Measurements from ENCODE around the gene CCND2. TPM values are rescaled to one million over a fixed set of nuclear protein-coding genes. Genes with fewer than 3 reads are reported as not detected.

CCND2 gene
- polyA plus RNA-seq, 1 donor from 2014 or later: 16.9 TPM

DNA sequence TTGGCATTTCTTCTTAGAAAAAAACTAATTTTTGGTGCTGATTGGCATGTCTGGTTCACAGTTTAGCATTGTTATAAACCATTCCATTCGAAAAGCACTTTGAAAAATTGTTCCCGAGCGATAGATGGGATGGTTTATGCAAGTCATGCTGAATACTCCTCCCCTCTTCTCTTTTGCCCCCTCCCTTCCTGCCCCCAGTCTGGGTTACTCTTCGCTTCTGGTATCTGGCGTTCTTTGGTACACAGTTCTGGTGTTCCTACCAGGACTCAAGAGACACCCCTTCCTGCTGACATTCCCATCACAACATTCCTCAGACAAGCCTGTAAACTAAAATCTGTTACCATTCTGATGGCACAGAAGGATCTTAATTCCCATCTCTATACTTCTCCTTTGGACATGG, 27.3 kb downstream of the CCND2 start:
- no peaks in the 10 kb centered on the region for H3K9me2 ChIP-seq (ENCODE audit: insufficient read depth, low read length)
- H3K27ac ChIP-seq (ENCODE audit: low read length): no peak overlapping the region
- TF ChIP-seq, protein P1, sequence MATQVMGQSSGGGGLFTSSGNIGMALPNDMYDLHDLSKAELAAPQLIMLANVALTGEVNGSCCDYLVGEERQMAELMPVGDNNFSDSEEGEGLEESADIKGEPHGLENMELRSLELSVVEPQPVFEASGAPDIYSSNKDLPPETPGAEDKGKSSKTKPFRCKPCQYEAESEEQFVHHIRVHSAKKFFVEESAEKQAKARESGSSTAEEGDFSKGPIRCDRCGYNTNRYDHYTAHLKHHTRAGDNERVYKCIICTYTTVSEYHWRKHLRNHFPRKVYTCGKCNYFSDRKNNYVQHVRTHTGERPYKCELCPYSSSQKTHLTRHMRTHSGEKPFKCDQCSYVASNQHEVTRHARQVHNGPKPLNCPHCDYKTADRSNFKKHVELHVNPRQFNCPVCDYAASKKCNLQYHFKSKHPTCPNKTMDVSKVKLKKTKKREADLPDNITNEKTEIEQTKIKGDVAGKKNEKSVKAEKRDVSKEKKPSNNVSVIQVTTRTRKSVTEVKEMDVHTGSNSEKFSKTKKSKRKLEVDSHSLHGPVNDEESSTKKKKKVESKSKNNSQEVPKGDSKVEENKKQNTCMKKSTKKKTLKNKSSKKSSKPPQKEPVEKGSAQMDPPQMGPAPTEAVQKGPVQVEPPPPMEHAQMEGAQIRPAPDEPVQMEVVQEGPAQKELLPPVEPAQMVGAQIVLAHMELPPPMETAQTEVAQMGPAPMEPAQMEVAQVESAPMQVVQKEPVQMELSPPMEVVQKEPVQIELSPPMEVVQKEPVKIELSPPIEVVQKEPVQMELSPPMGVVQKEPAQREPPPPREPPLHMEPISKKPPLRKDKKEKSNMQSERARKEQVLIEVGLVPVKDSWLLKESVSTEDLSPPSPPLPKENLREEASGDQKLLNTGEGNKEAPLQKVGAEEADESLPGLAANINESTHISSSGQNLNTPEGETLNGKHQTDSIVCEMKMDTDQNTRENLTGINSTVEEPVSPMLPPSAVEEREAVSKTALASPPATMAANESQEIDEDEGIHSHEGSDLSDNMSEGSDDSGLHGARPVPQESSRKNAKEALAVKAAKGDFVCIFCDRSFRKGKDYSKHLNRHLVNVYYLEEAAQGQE (IDR thresholded peaks at IDR 0.05; ENCODE audit: borderline replicate concordance): no peak
- TF ChIP-seq TAF1 (IDR thresholded peaks at IDR 0.05; ENCODE audit: low read depth): no peak
- H3K4me2 ChIP-seq (ENCODE audit: low read length): no peak overlapping the region
- H3K9me3 ChIP-seq (ENCODE audit: low read length): no peaks in the 10 kb centered on the region
- H2AFZ ChIP-seq (ENCODE audit: low read depth, low read length): no peak overlapping the region
- H3K79me2 ChIP-seq (replicated peaks; ENCODE audit: insufficient read depth, low read length): no peaks in the 10 kb centered on the region
- no peak overlapping the region for H3K4me3 ChIP-seq (ENCODE audit: low read length)
- H3K9ac ChIP-seq (ENCODE audit: low read length): no peak overlapping the region
- no peaks in the 10 kb centered on the region for H3F3A ChIP-seq (ENCODE audit: insufficient read depth, low read length, poor library complexity, severe bottlenecking)
- H3K27me3 ChIP-seq (ENCODE audit: insufficient read depth, low read depth, low read length): no peaks in the 10 kb centered on the region
- H4K20me1 ChIP-seq (ENCODE audit: insufficient read depth): no peaks in the 10 kb centered on the region
- H3K36me3 ChIP-seq (ENCODE audit: insufficient read depth, low read length): peaks cover 4% of the 10 kb centered on the region

DNA sequence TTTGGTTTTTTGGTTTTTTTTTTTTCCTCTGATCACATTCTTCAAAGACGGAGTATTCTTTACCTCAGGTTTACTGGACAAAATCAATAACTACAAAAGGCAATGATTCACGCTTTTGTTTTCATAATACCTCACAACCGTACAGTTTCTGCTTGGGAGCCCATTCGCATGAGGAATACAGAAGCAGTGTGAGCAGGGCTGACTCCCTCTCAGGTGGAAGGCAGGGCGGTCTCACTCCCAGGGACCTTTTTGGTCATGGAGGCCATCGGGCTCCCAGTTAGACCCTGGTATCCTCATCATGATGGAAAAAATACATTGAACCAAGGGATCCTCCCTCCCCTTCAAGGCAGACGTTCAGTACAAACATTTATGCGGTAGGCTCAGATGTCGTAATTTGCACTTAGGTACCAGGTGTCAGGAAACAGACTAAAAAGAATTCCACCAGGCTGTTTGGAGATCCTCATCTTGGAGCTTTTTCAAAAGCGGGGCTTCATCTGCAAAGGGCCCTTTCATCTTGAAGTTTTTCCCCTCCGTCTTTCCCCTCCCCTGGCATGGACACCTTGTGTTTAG, 28.5 kb downstream of the CCND2 start:
- no peaks in the 10 kb centered on the region for H4K20me1 ChIP-seq (ENCODE audit: insufficient read depth)
- no peak for TF ChIP-seq EP300 (conservative IDR thresholded peaks at IDR 0.05; ENCODE audit: poor library complexity, severe bottlenecking)
- no peak for TF ChIP-seq TAF1 (IDR thresholded peaks at IDR 0.05; ENCODE audit: low read depth)
- TF ChIP-seq, protein P1 (IDR thresholded peaks at IDR 0.05; ENCODE audit: borderline replicate concordance): no peak
- no peak for TF ChIP-seq MXI1 (conservative IDR thresholded peaks at IDR 0.05; ENCODE audit: poor library complexity, severe bottlenecking)
- no peak for TF ChIP-seq SMC3 (conservative IDR thresholded peaks at IDR 0.05; ENCODE audit: poor library complexity)
- no peak for TF ChIP-seq EZH2 (IDR thresholded peaks at IDR 0.05; ENCODE audit: borderline replicate concordance, insufficient read depth, low read length, poor library complexity, severe bottlenecking)
- no peak for TF ChIP-seq POLR2AphosphoS5 (IDR thresholded peaks at IDR 0.05)
- no peak for TF ChIP-seq RAD21 (conservative IDR thresholded peaks at IDR 0.05)
- TF ChIP-seq, protein P2, sequence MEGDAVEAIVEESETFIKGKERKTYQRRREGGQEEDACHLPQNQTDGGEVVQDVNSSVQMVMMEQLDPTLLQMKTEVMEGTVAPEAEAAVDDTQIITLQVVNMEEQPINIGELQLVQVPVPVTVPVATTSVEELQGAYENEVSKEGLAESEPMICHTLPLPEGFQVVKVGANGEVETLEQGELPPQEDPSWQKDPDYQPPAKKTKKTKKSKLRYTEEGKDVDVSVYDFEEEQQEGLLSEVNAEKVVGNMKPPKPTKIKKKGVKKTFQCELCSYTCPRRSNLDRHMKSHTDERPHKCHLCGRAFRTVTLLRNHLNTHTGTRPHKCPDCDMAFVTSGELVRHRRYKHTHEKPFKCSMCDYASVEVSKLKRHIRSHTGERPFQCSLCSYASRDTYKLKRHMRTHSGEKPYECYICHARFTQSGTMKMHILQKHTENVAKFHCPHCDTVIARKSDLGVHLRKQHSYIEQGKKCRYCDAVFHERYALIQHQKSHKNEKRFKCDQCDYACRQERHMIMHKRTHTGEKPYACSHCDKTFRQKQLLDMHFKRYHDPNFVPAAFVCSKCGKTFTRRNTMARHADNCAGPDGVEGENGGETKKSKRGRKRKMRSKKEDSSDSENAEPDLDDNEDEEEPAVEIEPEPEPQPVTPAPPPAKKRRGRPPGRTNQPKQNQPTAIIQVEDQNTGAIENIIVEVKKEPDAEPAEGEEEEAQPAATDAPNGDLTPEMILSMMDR (IDR thresholded peaks at IDR 0.05; ENCODE audit: poor library complexity, severe bottlenecking): no peak
- no peaks in the 10 kb centered on the region for H3K79me2 ChIP-seq (replicated peaks; ENCODE audit: insufficient read depth, low read length)
- no peak overlapping the region for H3K4me2 ChIP-seq (ENCODE audit: low read length)
- H3K27me3 ChIP-seq (ENCODE audit: insufficient read depth, low read depth, low read length): no peaks in the 10 kb centered on the region
- H3K9ac ChIP-seq (ENCODE audit: low read length): no peak overlapping the region
- no peak overlapping the region for H2AFZ ChIP-seq (ENCODE audit: low read depth, low read length)
- no peak overlapping the region for H3K27ac ChIP-seq (ENCODE audit: low read length)
- H3K36me3 ChIP-seq (ENCODE audit: insufficient read depth, low read length): peaks cover 4% of the 10 kb centered on the region
- H3K4me3 ChIP-seq (ENCODE audit: low read length): no peak overlapping the region
- H3K9me3 ChIP-seq (ENCODE audit: low read length): no peaks in the 10 kb centered on the region
- H3F3A ChIP-seq (ENCODE audit: insufficient read depth, low read length, poor library complexity, severe bottlenecking): peaks cover under 1% of the 10 kb centered on the region
- no peaks in the 10 kb centered on the region for H3K9me2 ChIP-seq (ENCODE audit: insufficient read depth, low read length)

All from neural cell (in vitro differentiated cells).